Transverse colon (tissue), 4 donors: ENCODE results near the gene ARHGEF3. TPM values are rescaled to one million over a fixed set of nuclear protein-coding genes. Genes with fewer than 3 reads are reported as not detected.
"Not testable (repeated sequence)": the region's sequence is repeated elsewhere in the genome, so short reads cannot be mapped to it uniquely, and the experiment has no call there.

ENCODE experiments used
- DNase-seq: peaks from one replicate; pipeline ENCODE4 v3.0.0-alpha.2; 2019
- H3K27ac ChIP-seq, 4 donors: fragments of 200-600 bp; sonication (generic); 2 replicates each; pipeline ENCODE4 v1.5.1; 2016 to 2018; ENCODE audit warnings: inconsistent platforms in 4 of 4
- H3K27me3 ChIP-seq: fragments of 200-600 bp; sonication (generic); 2 replicates; pipeline ENCODE4 v1.5.1; 2017; ENCODE audit warnings: inconsistent platforms
- H3K36me3 ChIP-seq, 4 donors: fragments of 200-600 bp; sonication (generic); 2 replicates each; pipeline ENCODE4 v1.5.1; 2017 to 2019; ENCODE audit warnings: inconsistent platforms in 4 of 4
- H3K4me1 ChIP-seq, 4 donors: fragments of 200-600 bp; sonication (generic); 2 replicates each; pipeline ENCODE4 v1.5.1; 2017 to 2020; ENCODE audit warnings: inconsistent platforms in 4 of 4
- H3K4me3 ChIP-seq, 4 donors: fragments of 200-600 bp; sonication (generic); 1 replicate in 1 of 4; 2 replicates in 3 of 4; pipeline versions ENCODE4 v1.5.1 to v1.6.1; 2017 to 2019; ENCODE audit warnings: inconsistent platforms in 4 of 4
- H3K9me3 ChIP-seq, 2 donors: fragments of 200-600 bp; sonication (generic); 2 replicates each; pipeline ENCODE4 v1.5.1; 2017 to 2019; ENCODE audit warnings: inconsistent platforms in 2 of 2
- EP300 ChIP-seq: sonication (generic); formaldehyde crosslinking; IDR thresholded peaks from one replicate; pipeline ENCODE4 v1.6.1; 2017; ENCODE audit warnings: antibody characterized with exemption, low read depth
- POLR2A ChIP-seq: fragments of 450-650 bp; IDR thresholded peaks from one replicate; pipeline ENCODE4 v1.6.1; 2016; ENCODE audit warnings: antibody characterized with exemption, mild to moderate bottlenecking, moderate library complexity
- POLR2AphosphoS5 ChIP-seq, 3 donors: sonication (generic); formaldehyde crosslinking; IDR thresholded peaks; one replicate each; pipeline ENCODE4 v1.6.1; 2016; ENCODE audit warnings: antibody characterized with exemption in 3 of 3
- WGBS, 2 donors: methylation state at CpG; one replicate each; pipeline ENCODE4 v1.1.5; 2018; ENCODE audit warnings: low coverage in 1 of 2; 5-methylcytosine and 5-hydroxymethylcytosine counted together
- in situ Hi-C, 4 donors: fragments of 200-750 bp; cut with MboI; loops; one replicate each; pipeline versions ENCODE4 v1.15.0 to v1.15.1; 2017; ENCODE audit warnings: low sequenced_read_pairs in 3 of 4, low pct_ligation_motif_present in 1 of 4, low pct_unique_long_range_greater_than_20kb in 1 of 4
- intact Hi-C: fragments of 100-400 bp; cut with DNase I; formaldehyde crosslinking; loops from one replicate; pipeline ENCODE4 v1.15.1; 2023; ENCODE audit warnings: low total_unique reads
- total RNA-seq, 4 donors: library from RNA; depleted of rRNA; stranded (reverse); fragments of >200 nt; gene quantifications; one replicate each; pipeline ENCODE4 v1.1.0, GENCODE V29; 2016
- TF ChIP-seq, protein P1 (sequence below), 5 experiments: fragments of 200-600 bp in 3 of 5; fragments of 450-650 bp in 2 of 5; sonication (generic) in 3 of 5; IDR thresholded peaks; 1 replicate in 2 of 5; 2 replicates in 3 of 5; pipeline ENCODE4 v1.5.1; 2016 to 2017; ENCODE audit warnings: antibody characterized with exemption in 5 of 5, inconsistent platforms in 3 of 5, mild to moderate bottlenecking in 2 of 5, moderate library complexity in 1 of 5

Gene ARHGEF3
- total RNA-seq, 4 donors from 2014 or later: 2.6 to 13.2 (median 5.6) TPM

- in situ Hi-C loops (no loop called here), intact Hi-C loops (no loop called here)
- H3K36me3 ChIP-seq: no peaks in the 10 kb centered on the region
- no peak overlapping the region for H3K27ac ChIP-seq
- no peak for DNase-seq
- H3K4me1 ChIP-seq: peaks cover 0 to 18% (median 10%) of the 10 kb centered on the region in 4 donors
- no peak for TF ChIP-seq EP300
- TF ChIP-seq POLR2A: no peak
- TF ChIP-seq, protein P1, sequence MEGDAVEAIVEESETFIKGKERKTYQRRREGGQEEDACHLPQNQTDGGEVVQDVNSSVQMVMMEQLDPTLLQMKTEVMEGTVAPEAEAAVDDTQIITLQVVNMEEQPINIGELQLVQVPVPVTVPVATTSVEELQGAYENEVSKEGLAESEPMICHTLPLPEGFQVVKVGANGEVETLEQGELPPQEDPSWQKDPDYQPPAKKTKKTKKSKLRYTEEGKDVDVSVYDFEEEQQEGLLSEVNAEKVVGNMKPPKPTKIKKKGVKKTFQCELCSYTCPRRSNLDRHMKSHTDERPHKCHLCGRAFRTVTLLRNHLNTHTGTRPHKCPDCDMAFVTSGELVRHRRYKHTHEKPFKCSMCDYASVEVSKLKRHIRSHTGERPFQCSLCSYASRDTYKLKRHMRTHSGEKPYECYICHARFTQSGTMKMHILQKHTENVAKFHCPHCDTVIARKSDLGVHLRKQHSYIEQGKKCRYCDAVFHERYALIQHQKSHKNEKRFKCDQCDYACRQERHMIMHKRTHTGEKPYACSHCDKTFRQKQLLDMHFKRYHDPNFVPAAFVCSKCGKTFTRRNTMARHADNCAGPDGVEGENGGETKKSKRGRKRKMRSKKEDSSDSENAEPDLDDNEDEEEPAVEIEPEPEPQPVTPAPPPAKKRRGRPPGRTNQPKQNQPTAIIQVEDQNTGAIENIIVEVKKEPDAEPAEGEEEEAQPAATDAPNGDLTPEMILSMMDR (IDR thresholded peaks at IDR 0.05): no peak
- no peak for TF ChIP-seq POLR2AphosphoS5 (IDR thresholded peaks at IDR 0.05)
- 52 to 74% methylated on average over 4 to 11 of the region's 11 CpGs for WGBS, 2 donors
- no peaks in the 10 kb centered on the region for H3K9me3 ChIP-seq
- no peak overlapping the region for H3K4me3 ChIP-seq
- no peaks in the 10 kb centered on the region for H3K27me3 ChIP-seq
These were observed 39.7 kb downstream of the ARHGEF3 start for GRCh38 chr3:56761887-56762651.

GRCh38 chr3:56761023-56761422 lies 40.7 kb downstream of the ARHGEF3 start:
- no peak overlapping the region for H3K27ac ChIP-seq
- TF ChIP-seq, protein P1 (IDR thresholded peaks at IDR 0.05): no peak
- TF ChIP-seq POLR2A (no peak), POLR2AphosphoS5 (IDR thresholded peaks at IDR 0.05) (no peak), EP300 (no peak)
- WGBS, 2 donors: 70 to 88% methylated on average over 2 of the region's 2 CpGs
- no peak overlapping the region for H3K4me3 ChIP-seq
- peaks cover 0 to 18% (median 10%) of the 10 kb centered on the region in 4 donors for H3K4me1 ChIP-seq
- no peaks in the 10 kb centered on the region for H3K27me3 ChIP-seq
- no peaks in the 10 kb centered on the region for H3K36me3 ChIP-seq
- H3K9me3 ChIP-seq: no peaks in the 10 kb centered on the region
- no peak for DNase-seq
- in situ Hi-C loops: no loop called here
- intact Hi-C loops: no loop called here

DNA sequence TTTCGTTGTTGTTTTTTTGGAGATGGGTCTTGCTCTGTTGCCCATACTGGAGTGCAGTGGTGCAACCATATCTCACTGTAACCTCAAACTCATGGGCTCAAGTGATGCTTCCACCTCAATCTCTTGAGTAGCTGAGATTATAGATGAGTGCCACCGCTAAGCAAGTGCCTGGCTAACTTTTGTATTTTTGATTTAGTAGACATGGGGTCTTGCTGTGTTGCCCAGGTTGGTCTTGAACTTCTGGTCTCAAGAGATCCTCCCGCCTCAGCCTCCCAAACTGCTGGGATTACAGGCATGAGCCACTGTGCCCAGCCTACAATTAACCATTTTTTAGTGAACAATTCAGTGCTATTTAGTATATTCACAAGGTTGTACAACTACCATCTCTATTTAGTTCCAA lies 42.2 kb downstream of the ARHGEF3 start:
- Histone ChIP-seq H3K9me3 (no peaks in the 10 kb centered on the region), H3K27me3 (no peaks in the 10 kb centered on the region), H3K36me3 (no peaks in the 10 kb centered on the region), H3K4me3 (no peak overlapping the region), H3K4me1 (peaks cover 0 to 22% (median 13%) of the 10 kb centered on the region in 4 donors), H3K27ac (no peak overlapping the region)
- TF ChIP-seq, protein P1 (IDR thresholded peaks at IDR 0.05): no peak
- TF ChIP-seq POLR2AphosphoS5 (IDR thresholded peaks at IDR 0.05) (no peak), POLR2A (no peak), EP300 (no peak)
- DNase-seq: no peak
- in situ Hi-C loops: no loop called here
- intact Hi-C loops: no loop called here
- WGBS, 2 donors: 83 to 89% methylated on average over 2 to 3 of the region's 3 CpGs

DNA sequence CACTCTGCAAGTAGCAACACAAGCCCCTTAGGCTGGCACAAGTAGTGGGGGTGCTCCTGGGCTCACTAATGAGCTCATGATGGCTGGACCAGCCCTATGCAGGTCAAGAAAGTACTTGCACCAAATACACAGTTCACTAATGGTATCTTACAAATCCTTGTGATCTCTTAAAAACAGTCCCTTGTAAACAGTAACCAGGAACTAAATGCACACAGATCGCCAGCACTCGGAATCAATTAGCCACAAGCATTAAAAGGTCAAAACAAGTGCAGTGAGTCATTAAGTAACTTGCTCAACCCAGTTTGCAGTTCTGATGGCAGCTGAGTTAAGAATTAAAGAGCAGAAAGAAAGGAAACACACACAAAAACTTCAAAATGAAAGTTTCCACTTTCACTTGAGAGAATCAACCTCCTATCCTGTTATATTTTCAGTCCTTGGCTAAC lies 43.2 kb downstream of the ARHGEF3 start:
- H3K4me1 ChIP-seq: peaks cover 0 to 22% (median 13%) of the 10 kb centered on the region in 4 donors
- no peaks in the 10 kb centered on the region for H3K27me3 ChIP-seq
- in situ Hi-C loops: no loop called here
- intact Hi-C loops: no loop called here
- TF ChIP-seq EP300: no peak
- TF ChIP-seq POLR2AphosphoS5 (IDR thresholded peaks at IDR 0.05): no peak
- no peak for TF ChIP-seq POLR2A
- TF ChIP-seq, protein P1 (IDR thresholded peaks at IDR 0.05): no peak
- H3K9me3 ChIP-seq: no peaks in the 10 kb centered on the region
- no peak overlapping the region for H3K4me3 ChIP-seq
- peak overlapping the region; percentile 38 to 58 (median 55) for H3K27ac ChIP-seq
- no peak for DNase-seq
- WGBS, 2 donors: 35% methylated on average over 2 of the region's 2 CpGs; no CpG with 5 or more reads in 1 of the 2 donors
- H3K36me3 ChIP-seq: no peaks in the 10 kb centered on the region

GRCh38 chr3:56758042-56758441 lies 43.7 kb downstream of the ARHGEF3 start:
- H3K27ac ChIP-seq: peak overlapping the region; percentile 38 to 58 (median 55)
- peaks cover 0 to 22% (median 13%) of the 10 kb centered on the region in 4 donors for H3K4me1 ChIP-seq
- H3K4me3 ChIP-seq, DNase-seq, H3K9me3 ChIP-seq, in situ Hi-C loops, intact Hi-C loops, H3K36me3 ChIP-seq, H3K27me3 ChIP-seq: not testable (repeated sequence)
- 79 to 83% methylated on average over 9 to 11 of the region's 11 CpGs for WGBS, 2 donors
